AG09309 (cell line): ENCODE measurements around the gene MAPRE2.
A peak's percentile ranks its signal among the peaks of the same experiment; 100 is the strongest.

Experiments used
- DNase-seq: peaks from one replicate; pipeline ENCODE4 v3.0.0-alpha.2; 2010; ENCODE audit warnings: low read depth
- H3K4me3 ChIP-seq: 2 replicates; pipeline ENCODE4 v1.5.1; 2011; ENCODE audit warnings: mild to moderate bottlenecking, low read depth, low read length, moderate library complexity; ENCODE audit not compliant: control insufficient read depth
- TF ChIP-seq, protein P1 (sequence below): IDR thresholded peaks from 2 replicates; pipeline ENCODE4 v1.5.1; 2011; ENCODE audit warnings: mild to moderate bottlenecking, low read depth, low read length, inconsistent platforms; ENCODE audit not compliant: insufficient read depth, control insufficient read depth; ENCODE audit errors: missing control alignments

MAPRE2 gene

GRCh38 chr18:35040988-35041814 lies at the start of gene MAPRE2:
TSS of gene MAPRE2 (plus strand) at chr18:35041413. CDS start at chr18:35041540, 127 bp downstream.
- peak within 1 kb of the TSS; percentile 94 for H3K4me3 ChIP-seq
- DNase-seq, result peak; percentile 86
- TF ChIP-seq, protein P1, sequence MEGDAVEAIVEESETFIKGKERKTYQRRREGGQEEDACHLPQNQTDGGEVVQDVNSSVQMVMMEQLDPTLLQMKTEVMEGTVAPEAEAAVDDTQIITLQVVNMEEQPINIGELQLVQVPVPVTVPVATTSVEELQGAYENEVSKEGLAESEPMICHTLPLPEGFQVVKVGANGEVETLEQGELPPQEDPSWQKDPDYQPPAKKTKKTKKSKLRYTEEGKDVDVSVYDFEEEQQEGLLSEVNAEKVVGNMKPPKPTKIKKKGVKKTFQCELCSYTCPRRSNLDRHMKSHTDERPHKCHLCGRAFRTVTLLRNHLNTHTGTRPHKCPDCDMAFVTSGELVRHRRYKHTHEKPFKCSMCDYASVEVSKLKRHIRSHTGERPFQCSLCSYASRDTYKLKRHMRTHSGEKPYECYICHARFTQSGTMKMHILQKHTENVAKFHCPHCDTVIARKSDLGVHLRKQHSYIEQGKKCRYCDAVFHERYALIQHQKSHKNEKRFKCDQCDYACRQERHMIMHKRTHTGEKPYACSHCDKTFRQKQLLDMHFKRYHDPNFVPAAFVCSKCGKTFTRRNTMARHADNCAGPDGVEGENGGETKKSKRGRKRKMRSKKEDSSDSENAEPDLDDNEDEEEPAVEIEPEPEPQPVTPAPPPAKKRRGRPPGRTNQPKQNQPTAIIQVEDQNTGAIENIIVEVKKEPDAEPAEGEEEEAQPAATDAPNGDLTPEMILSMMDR, result no peak

- no peak for DNase-seq
- H3K4me3 ChIP-seq, result no peak overlapping the region
- TF ChIP-seq, protein P1, result no peak
Measured at GRCh38 chr18:34991561-34991960, 49.7 kb upstream of the MAPRE2 start.

GRCh38 chr18:34993289-34993688 lies 47.9 kb upstream of the MAPRE2 start:
- no peak for DNase-seq
- TF ChIP-seq, protein P1, result no peak
- H3K4me3 ChIP-seq, result no peak overlapping the region

- TF ChIP-seq, protein P1, result no peak
- DNase-seq, result no peak
- no peak overlapping the region for H3K4me3 ChIP-seq
Measured at GRCh38 chr18:34995746-34996145, 45.5 kb upstream of the MAPRE2 start.

DNA sequence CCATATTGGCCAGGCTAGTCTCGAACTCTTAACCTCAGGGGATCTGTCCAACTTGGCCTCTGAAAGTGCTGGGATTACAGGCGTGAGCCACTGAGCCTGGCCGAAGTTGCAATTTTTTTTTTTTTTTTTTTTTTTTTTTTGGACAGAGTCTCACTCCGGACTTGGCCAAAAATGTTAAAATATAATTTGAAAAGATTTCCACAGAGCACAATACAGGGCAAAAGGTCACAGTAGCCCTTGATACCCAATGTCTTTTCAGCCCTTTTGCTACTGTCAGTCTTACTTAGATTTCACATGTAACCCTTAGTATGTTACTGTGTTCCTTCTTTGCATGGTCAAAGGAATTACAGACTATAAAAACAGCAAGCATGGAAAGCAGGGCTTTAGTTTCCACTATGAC lies 42.6 kb upstream of the MAPRE2 start:
- TF ChIP-seq, protein P1, result no peak
- DNase-seq, result no peak
- no peak overlapping the region for H3K4me3 ChIP-seq

GRCh38 chr18:34999756-35000289 lies 41.4 kb upstream of the MAPRE2 start:
- H3K4me3 ChIP-seq, result no peak overlapping the region
- TF ChIP-seq, protein P1, result no peak
- no peak for DNase-seq
